DMS114 treated with DMSO at 0.1 percent for 48 hours (cell line): Measurements from ENCODE around the gene NFRKB.

Experiments
- DNase-seq: peaks from one replicate; lab custom pipeline; 2025; ENCODE audit not compliant: unreplicated experiment; lab: John Stamatoyannopoulos, UW

NFRKB gene

GRCh38 chr11:129895126-129896041, at the start of gene NFRKB:
Gene NFRKB (minus strand): TSS chr11:129895578. CDS start chr11:129892849, 2,729 bp downstream.
- peak; percentile 32 for DNase-seq

DNA sequence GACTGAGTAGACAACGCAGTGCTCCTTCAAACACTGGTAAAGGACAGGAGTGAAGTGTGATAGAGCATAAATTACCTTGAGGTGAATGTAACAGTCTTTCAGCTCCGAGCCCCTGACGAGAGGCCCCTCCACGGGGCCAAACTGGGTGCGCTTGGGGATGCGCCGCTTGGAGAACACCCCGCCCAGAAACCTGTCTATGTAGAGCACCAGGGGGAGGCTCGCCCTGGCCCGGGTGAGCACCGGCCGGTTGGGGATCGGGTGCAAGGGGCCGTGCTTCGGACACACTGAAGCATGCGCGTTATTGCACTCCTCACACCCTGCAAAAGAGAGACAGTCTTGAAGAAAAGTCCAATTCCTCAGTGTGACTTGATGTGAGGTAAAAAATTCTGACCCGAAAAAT, 49.3 kb upstream of the NFRKB start:
- DNase-seq, result no peak

DNA sequence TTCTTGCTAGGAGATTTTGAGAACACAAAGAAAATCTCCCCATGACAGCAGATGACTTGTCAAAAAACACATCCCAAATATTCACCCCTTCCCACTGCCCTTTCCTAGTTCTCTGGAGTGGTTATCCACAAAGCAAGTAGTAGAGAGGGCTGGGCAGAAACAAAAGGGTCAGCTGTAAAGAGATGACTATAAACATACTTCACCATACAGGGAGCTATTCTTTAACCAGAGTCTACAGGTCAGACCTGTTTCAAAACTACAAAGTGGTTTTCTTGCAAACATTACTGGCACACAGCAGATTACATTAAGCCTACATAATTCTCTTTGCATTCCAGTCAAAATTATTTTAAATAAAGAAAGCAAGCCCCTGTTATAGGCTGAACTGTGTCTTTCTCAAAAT, 47.7 kb upstream of the NFRKB start:
- no peak for DNase-seq

DNA sequence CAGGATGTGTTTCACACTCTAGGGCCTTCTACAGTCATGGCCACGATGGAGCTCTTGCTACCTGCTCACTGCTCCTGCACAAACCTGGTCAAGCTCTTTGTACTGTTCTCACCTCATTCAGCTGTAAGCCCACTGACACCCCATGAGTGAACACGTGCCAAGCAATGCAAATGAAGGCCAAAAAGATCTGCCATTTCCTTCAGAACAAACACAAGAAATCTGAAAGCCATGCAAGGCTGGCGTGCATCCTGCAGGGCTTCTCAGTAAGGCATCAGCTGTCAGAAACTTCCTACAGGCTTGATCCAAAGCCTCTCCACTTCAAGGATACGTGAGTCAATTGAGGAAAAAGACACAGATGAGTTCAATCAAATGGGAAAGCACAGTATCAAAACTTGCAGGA, 44.1 kb upstream of the NFRKB start:
- no peak for DNase-seq

- no peak for DNase-seq
These were observed 43.4 kb upstream of the NFRKB start for GRCh38 chr11:129938764-129939163.

DNA sequence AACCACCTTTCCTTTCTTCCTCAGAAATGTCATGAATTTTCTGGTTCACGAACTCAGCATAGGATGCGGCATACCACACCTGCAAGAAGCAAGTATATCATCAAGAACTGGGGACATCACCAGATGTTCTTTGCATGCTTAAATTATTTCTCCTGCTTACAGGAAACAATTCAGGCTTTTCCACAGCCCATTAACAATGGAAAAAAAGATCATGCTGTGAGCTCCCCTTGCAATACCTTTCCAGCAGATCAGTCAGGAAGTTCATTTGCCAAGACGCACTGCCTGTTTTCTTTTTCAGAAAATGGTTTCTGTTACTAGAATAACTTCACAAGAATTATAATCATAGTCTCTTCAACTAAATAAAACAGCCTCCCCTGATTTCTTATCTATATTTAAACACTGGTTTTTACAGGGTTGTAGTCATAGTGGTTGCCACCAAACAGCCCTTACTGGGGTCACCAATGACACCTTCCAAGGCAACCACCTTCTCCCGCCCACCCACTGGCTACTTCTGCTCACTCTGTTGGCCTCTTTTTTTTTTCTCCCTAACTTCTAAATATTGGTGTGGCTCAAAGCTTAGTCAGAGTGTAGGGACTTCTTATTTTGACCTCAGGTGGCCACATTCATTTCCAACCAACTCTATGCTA, 42.3 kb upstream of the NFRKB start:
- no peak for DNase-seq

GRCh38 chr11:129935723-129936122, 40.3 kb upstream of the NFRKB start:
- no peak for DNase-seq

GRCh38 chr11:129933891-129934290, 38.5 kb upstream of the NFRKB start:
- no peak for DNase-seq

GRCh38 chr11:129933262-129933661, 37.9 kb upstream of the NFRKB start:
- no peak for DNase-seq

DNA sequence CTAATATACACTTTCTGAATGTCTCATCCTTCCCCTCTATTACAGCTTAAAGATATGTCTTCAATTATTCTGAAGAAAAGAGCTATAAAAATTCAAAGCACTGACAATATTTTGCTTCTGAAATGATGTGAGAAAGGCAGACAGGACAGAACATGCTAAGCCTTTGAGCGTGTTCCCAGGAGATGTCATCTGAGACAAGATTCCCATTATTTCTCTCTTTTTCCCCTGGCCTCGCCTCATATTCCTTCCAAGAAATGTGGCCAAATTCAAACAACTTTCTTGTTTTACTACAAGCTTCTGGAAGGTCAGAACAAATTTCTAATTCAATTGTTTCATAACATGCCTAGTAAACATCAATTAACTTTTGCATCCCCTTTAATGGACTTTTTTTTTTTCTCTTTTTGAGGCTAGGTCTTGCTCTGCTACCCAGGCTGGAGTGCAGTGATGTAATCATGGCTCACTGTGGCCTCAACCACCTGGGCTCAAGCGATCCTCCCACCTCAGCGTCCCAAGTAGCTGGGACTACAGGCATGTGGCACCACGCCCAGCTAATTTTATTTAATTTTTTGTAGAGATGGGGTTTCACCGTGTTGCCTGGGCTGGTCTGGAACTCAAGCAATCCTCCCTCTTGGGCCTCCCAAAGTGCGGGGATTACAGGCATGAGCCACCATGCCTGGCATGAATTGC, 37.1 kb upstream of the NFRKB start:
- DNase-seq, result no peak

DNA sequence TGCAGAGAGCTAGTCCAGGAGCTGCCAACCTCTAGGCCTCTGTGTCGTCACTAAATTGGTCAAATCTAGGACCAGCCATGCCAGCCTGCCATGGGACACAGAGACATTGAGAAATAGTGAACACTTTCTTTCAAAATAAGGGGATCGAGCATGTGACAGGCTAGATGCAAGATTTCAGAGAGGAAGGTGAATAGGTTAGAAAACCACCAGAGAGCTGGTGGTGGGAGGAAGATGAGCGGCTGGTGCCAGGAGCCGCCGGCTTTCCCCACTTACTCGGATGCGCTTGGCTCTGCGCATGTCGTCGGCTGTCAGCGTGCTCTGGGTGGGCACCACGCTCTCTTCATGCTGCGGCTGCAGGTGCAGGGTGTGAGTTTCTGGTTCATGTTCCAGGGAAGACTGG, 35.4 kb upstream of the NFRKB start:
- no peak for DNase-seq

DNA sequence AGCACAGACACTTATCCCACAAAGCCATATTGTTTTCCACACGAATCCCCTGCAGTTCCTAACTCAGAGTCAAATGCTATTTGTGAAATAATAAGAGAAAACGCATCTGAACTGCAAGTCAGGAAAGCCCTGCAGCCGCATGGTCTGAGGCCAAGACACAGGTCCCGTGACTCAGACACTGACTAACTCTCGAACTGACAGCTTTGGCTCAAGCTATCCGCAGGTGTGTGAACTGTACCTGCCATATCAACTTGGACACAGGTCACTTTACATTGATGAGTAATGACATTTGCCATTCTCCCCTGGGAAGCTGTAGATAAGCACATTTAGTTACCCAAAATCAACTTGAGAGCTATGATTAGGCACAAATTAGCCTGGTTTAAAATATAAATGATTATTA, 34.9 kb upstream of the NFRKB start:
- no peak for DNase-seq

DNA sequence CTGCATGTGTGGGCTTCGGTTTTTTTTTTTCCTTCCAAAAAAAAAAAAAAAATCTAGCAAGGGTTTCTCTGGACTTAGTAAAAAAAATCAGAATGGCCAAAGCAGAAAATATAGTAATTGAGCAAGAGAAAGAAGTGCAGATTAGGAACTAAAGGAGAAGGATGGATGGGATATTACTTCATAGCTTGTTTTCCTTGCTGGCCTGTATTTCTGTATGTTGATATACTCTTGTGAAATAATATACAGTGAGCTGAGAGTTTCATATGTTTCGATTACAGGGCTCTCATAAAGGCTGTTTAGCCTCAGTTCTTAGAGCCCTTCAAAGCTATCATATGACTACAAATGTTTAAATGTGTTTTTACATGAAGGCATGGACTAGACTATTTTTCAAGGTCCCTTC, 34.3 kb upstream of the NFRKB start:
- no peak for DNase-seq

DNA sequence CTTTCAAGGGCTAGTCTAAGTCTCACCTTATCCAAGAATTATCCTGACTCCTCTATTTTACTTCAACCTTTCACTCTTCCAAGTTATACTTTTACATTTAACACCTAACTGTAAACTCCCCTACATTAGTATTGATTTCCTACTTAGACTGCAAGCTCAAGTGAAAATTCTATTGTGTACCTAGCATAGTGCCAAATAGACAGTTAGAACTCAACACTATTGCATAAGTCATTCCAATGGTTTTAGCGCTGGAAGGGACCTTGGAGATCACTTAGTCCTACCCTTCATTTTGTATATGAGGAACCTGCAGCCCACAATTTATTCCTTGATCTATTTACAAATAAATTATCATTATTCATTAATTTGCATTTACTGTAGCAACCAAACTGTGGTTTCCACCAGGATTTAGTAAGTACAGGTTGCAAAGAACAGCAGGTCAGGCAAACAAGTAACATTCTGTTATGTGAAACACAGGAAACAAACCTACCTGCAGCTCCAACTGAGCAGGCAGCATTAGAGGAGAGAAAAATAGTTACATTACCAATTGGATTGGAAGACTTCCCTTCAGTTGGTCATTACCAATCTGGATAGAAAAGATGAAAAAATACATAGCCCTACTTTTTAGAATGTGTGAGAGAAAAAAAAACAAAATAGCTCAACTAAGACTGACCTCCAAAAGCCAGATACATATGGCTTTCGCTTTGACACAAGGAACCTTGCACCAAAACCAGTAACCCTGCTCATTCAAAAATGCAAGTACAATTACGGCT, 33.7 kb upstream of the NFRKB start:
- no peak for DNase-seq

DNA sequence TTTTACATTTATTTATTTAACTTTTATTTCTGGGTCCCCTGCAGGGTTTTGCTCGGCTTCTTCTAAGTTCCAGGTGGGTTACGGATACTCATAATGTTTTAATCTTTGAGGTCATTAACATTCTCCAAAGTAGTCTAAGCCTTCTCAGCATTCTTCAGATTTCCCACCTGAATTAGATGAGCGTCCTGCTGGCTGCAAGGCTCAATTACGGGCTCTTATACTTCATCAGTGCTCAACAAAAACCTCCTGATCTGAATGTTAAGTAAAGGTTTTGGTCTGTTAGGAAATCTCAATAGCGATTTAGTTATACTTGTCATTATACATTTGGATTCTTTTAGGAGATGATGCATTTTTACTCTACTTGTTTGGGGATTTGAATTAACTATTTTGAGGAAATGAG, 27.3 kb upstream of the NFRKB start:
- DNase-seq, result no peak

DNA sequence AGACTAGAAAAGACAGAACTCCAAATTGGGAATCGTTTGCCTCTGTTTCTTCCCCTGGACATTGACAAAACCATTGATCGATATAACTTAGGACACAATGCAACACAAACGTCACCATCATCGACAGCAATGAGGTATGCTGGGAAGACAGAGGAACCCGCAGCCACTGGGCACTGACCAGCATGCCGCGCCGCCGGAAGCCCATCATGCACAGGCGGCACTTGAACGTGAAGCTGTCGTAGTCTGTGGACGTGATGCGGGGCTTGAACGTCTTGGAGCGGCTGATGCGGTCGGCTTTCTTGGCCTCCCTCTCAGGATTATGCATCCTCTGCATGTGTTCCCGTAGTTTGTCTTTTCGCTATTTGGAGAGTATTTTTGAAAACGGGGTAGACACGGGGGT, 23.0 kb upstream of the NFRKB start:
- DNase-seq, result no peak

DNA sequence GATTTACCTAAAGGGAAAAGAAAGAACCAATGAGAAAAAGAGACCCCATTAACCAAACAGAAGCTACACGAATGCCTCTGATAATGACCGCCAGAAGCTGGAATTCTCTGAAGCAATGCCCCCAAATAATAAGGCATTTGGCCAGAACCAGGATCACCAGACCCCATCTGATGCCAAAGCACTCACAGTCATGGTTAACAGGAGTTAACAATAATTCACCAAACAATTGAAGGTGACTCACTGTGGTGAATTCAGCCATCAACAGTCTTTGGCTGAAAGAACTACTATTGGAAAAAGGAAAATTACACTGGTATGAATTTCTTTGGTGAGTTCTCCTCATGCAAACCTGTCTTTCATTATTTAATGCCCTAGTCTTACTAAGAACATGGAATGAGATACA, 21.9 kb upstream of the NFRKB start:
- no peak for DNase-seq

DNA sequence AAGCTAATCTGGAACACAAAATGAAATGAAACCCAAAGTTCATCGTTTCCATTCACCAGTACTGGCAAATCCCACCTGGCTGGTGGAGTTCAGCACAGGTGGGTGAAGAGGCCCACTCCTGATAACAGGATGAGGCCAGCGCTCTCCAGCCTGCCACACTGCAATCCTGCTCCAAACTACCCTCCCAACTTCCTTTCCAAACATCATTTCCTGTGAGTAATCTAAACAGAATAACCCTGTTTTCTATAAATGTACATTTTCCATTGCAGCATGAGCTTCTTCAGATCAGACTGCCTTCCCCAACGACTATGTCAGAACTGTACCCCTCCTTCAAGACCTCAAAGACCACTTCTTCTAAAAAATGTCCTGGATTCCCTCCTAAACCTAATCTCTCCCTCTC, 15.9 kb upstream of the NFRKB start:
- no peak for DNase-seq

DNA sequence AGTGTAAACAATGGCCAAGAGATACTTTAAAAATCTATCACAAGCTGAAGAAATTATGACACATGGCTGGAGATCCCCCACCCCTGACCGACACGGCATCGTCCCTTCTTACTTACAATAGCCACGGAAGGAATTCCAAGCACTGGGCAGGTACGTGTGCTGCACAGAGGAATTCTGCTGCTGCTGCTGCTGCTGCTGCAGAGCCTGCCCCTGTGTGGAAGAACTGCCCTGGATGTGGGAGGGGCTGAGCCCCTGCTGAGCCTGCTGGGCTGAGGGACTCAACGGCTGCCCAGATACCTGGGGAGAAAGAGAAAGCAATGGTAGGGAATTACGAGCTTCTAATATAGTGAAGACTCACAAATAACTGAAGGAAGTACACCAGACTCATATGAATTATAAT, 15.0 kb upstream of the NFRKB start:
- no peak for DNase-seq

- DNase-seq, result no peak
These were observed 10.0 kb upstream of the NFRKB start for GRCh38 chr11:129905402-129905801.

DNA sequence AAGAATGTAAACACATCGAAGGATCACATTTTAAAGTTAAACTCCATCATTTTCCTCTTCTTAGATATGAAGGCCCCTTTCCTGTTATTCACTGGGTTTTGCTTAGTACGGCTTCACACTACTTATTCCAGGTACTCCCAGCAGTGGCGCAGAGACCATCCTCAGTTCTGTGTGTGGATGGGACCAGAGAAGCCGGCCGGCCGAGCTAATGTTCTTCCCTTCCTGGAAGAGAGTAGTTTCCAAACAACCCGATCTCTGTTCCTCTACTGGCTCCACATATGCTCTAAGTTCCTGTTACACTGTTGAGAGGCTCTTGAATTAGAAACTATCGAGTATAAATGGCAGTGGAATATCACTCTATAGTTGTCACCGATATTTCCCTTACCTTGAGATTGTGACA, 684 bp upstream of the NFRKB start:
- no peak for DNase-seq
